ENCODE measurements around the gene GAPVD1.

DNA sequence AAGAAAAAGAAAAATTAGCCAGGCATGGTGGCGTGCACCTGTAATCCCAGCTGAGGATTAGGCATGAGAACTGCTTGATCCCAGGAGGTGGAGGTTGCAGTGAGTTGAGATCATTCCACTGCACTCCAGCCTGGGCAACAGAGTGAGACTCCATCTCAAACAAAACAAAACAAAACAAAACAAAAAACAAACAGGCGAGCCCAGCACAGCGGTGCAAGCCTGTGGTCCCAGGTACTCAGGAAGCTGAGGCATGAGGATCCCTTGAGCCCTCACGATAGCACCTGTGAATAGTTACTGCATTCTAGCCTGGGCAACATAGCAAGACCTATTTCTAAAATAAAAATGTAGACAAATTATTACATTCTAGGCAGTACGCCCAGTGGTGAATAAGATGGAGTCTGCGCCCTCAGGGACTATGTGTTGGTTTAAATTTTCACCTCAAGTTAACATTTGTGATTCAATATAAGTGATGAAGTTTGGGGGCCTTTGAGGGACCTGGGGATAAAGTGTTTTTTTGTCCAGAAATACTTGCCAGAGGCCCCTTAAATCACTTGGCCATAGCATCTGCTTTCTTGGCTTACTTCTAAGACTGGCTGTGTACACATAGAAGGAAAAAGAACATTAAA, 3.4 kb upstream of the GAPVD1 start:
- no peak for TF ChIP-seq EZH2 (IDR thresholded peaks at IDR 0.05; ENCODE audit: low read length, unreplicated experiment)
- TF ChIP-seq CTCF (conservative IDR thresholded peaks at IDR 0.05; ENCODE audit: low read depth, low read length), result no peak
- no peak for TF ChIP-seq EZH2phosphoT487 (IDR thresholded peaks at IDR 0.05; ENCODE audit: borderline replicate concordance, low read length)

Measured in PC-3 (cell line).